ENCODE results near the gene TNFAIP8L3.

GRCh38 chr15:51011212-51011611, 83.5 kb downstream of the TNFAIP8L3 start:
- no peak for TF ChIP-seq PATZ1 (CRISPR knock-in tag; IDR thresholded peaks at IDR 0.05; ENCODE audit: borderline replicate concordance)
- no peak for TF ChIP-seq ZNF8 (CRISPR knock-in tag; IDR thresholded peaks at IDR 0.05)
- no peak for TF ChIP-seq SNAI2 (CRISPR knock-in tag; IDR thresholded peaks at IDR 0.05)
- no peak for TF ChIP-seq ZFP3 (CRISPR knock-in tag; IDR thresholded peaks at IDR 0.05)
- no peak for TF ChIP-seq CREB5 (CRISPR knock-in tag; IDR thresholded peaks at IDR 0.05; ENCODE audit: low read depth)
- TF ChIP-seq PPARA (CRISPR knock-in tag; IDR thresholded peaks at IDR 0.05; ENCODE audit: borderline replicate concordance): no peak
- no peak for TF ChIP-seq TOX (CRISPR knock-in tag; IDR thresholded peaks at IDR 0.05; ENCODE audit: borderline replicate concordance)
- no peak for TF ChIP-seq ARNTL (CRISPR knock-in tag; IDR thresholded peaks at IDR 0.05; ENCODE audit: borderline replicate concordance, low read depth)

All from SK-N-SH treated with all-trans-retinoic acid at 6 μM for 48 hours (cell line).